GM12878 (cell line): ENCODE data around the gene VPS52. TPM values are rescaled to one million over a fixed set of nuclear protein-coding genes. Genes with fewer than 3 reads are reported as not detected.

ENCODE experiments used
- BACH1 ChIP-seq: fragments of 450-650 bp; IDR thresholded peaks from 2 replicates; pipeline ENCODE4 v1.6.1; 2017; ENCODE audit warnings: mild to moderate bottlenecking, borderline replicate concordance
- BHLHE40 ChIP-seq, 2 experiments: fragments of 450-650 bp in 1 of 2; IDR thresholded peaks; 2 replicates each; pipeline ENCODE4 v1.6.1; 2011 to 2017; ENCODE audit warnings: low read depth in 2 of 2, borderline replicate concordance in 1 of 2, improper control_type of control experiment in 1 of 2, low read length in 1 of 2, mild to moderate bottlenecking in 1 of 2
- CHD2 ChIP-seq: IDR thresholded peaks from 2 replicates; pipeline ENCODE4 v1.6.1; 2011; ENCODE audit warnings: low read depth, low read length, improper control_type of control experiment, borderline replicate concordance
- EGR1 ChIP-seq, 2 experiments: IDR thresholded peaks; 1 replicate in 1 of 2; 2 replicates in 1 of 2; pipeline ENCODE4 v1.6.1; 2011 to 2012; ENCODE audit warnings: low read depth in 2 of 2, low read length in 2 of 2, borderline replicate concordance in 1 of 2, mild to moderate bottlenecking in 1 of 2, moderate library complexity in 1 of 2
- ESRRA ChIP-seq: IDR thresholded peaks from 2 replicates; pipeline ENCODE4 v1.6.1; 2012; ENCODE audit warnings: mild to moderate bottlenecking, low read length, improper control_type of control experiment
- FOS ChIP-seq: IDR thresholded peaks from 3 replicates; pipeline ENCODE4 v1.6.1; 2011; ENCODE audit warnings: borderline replicate concordance; ENCODE audit not compliant: insufficient read length; ENCODE audit errors: extremely low read depth
- GATAD2B ChIP-seq: fragments of 450-650 bp; conservative IDR thresholded peaks from 2 replicates; pipeline ENCODE4 v1.6.1; 2017; ENCODE audit warnings: low read depth, mild to moderate bottlenecking, moderate library complexity
- HDGF ChIP-seq: fragments of 450-650 bp; IDR thresholded peaks from 2 replicates; pipeline ENCODE4 v1.6.1; 2016; ENCODE audit warnings: antibody characterized with exemption
- IRF4 ChIP-seq: IDR thresholded peaks from 2 replicates; pipeline ENCODE4 v1.6.1; 2011; ENCODE audit warnings: low read depth, low read length
- LARP7 ChIP-seq: fragments of 450-650 bp; IDR thresholded peaks from 2 replicates; pipeline ENCODE4 v1.6.1; 2017; ENCODE audit warnings: mild to moderate bottlenecking
- NBN ChIP-seq: fragments of 450-650 bp; IDR thresholded peaks from 2 replicates; pipeline ENCODE4 v1.6.1; 2016
- NR2C1 ChIP-seq: fragments of 450-650 bp; IDR thresholded peaks from 2 replicates; pipeline ENCODE4 v1.6.1; 2017; ENCODE audit warnings: antibody characterized with exemption, mild to moderate bottlenecking, moderate library complexity
- NR2F1 ChIP-seq: fragments of 450-650 bp; conservative IDR thresholded peaks from 2 replicates; pipeline ENCODE4 v1.6.1; 2017; ENCODE audit warnings: mild to moderate bottlenecking
- NRF1 ChIP-seq: conservative IDR thresholded peaks from 2 replicates; pipeline ENCODE4 v1.6.1; 2011; ENCODE audit warnings: mild to moderate bottlenecking, low read depth, low read length, improper control_type of control experiment
- POLR2A ChIP-seq: IDR thresholded peaks from 2 replicates; pipeline ENCODE4 v1.6.1; 2011; ENCODE audit warnings: low read depth, mild to moderate bottlenecking, low read length
- POLR2AphosphoS2 ChIP-seq: IDR thresholded peaks from 2 replicates; pipeline ENCODE4 v1.6.1; 2011; ENCODE audit warnings: low read depth, mild to moderate bottlenecking, low read length, improper control_type of control experiment, moderate library complexity
- POLR2AphosphoS5 ChIP-seq: IDR thresholded peaks from 2 replicates; pipeline ENCODE4 v1.6.1; 2011; ENCODE audit warnings: mild to moderate bottlenecking, low read length, inconsistent platforms
- RFX5 ChIP-seq: IDR thresholded peaks from 2 replicates; pipeline ENCODE4 v1.6.1; 2011; ENCODE audit warnings: low read depth, low read length, improper control_type of control experiment
- YY1 ChIP-seq: IDR thresholded peaks from 2 replicates; pipeline ENCODE4 v1.6.1; 2011; ENCODE audit warnings: low read depth, mild to moderate bottlenecking, low read length
- polyA plus RNA-seq, 11 experiments: library from polyadenylated mRNA; depleted of rRNA in 4 of 11; unstranded in 6 of 11; stranded (reverse) in 5 of 11; fragments of >200 nt; fragmentation: Nextera tagmentation in 4 of 11; fragmentation: Illumina TruSeq in 1 of 11; extraction: Ambion mirVana in 4 of 11; extraction: Trizol in 1 of 11; gene quantifications; 1 replicate in 1 of 11; 2 replicates in 10 of 11; pipeline versions ENCODE4 v1.2.1 to v1.2.3, GENCODE V29; 2011 to 2016; ENCODE audit warnings: inconsistent platforms in 2 of 11, missing spikeins in 2 of 11, low read depth in 1 of 11
- total RNA-seq, 4 experiments: library from RNA; depleted of rRNA in 3 of 4; stranded (reverse); fragments of >200 nt in 3 of 4; fragmentation: Illumina TruSeq in 1 of 4; extraction: Trizol in 1 of 4; gene quantifications; 2 replicates each; pipeline versions ENCODE4 v1.2.1 to v1.2.3, GENCODE V29; 2013 to 2021
- TF ChIP-seq, protein P1 (sequence below): fragments of 450-650 bp; IDR thresholded peaks from 2 replicates; pipeline ENCODE4 v1.6.1; 2017; ENCODE audit warnings: low read depth, mild to moderate bottlenecking, moderate library complexity
- TF ChIP-seq, protein P2 (sequence below): fragments of 150-350 bp; IDR thresholded peaks from 2 replicates; pipeline ENCODE4 v1.6.1; 2016; ENCODE audit warnings: low read depth, low read length
- TF ChIP-seq, protein P3 (sequence below): fragments of 450-650 bp; formaldehyde crosslinking; IDR thresholded peaks from 2 replicates; pipeline ENCODE4 v1.4.0; 2020; ENCODE audit warnings: mild to moderate bottlenecking, moderate library complexity

Gene VPS52
- total and polyA plus RNA-seq, 10 of the 15 experiments (the other 5 are each of a cell fraction or from before 2014, with no cell fraction given), result 11.3 to 52.7 (median 36.7) TPM

DNA sequence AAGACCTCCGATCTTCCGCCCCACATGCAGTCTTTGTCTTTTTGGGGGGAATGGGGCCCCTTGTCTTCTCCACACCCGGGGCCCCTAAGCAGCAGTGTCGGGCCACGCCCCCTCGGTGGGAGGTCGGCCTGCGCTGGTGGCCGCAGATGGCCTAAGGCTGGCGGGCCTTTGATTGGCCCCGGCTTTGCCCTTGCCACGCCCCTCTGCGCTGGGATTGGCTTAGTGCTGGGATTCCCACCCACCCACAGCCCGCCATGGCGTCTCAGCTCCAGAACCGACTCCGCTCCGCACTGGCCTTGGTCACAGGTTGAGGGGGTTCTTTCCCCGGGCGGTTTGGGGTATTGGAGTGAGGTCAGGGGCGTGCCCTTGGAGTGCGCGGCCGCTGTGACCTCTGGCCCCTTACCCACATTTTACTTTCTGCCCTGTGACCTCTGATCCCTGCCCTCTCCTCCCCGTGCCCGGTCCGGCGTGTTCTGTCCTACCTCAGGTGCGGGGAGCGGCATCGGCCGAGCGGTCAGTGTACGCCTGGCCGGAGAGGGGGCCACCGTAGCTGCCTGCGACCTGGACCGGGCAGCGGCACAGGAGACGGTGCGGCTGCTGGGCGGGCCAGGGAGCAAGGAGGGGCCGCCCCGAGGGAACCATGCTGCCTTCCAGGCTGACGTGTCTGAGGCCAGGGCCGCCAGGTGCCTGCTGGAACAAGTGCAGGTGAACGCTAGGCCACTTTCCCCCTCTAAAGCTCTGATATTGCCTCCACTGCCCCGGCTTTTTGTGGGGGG is 67.1 kb downstream of the VPS52 start, which contains the start of gene HSD17B8 (continued):
- TF ChIP-seq IRF4 (no peak), LARP7 (peak; percentile 10; the same call in 1 of the 2 replicates), EGR1 (IDR thresholded peaks at IDR 0.05; ENCODE audit: borderline replicate concordance in 1 of 2, low read depth in 2 of 2, low read length in 2 of 2) (0 out of 3 replicates have a peak, but pooled peaks of 1 of the 2 experiments have one; percentile 39), GATAD2B (no peak), HDGF (peak; percentile 59; the same call in 1 of the 2 replicates), NR2C1 (peak; percentile 91), NRF1 (0 out of 2 replicates have a peak, but pooled peaks have one; percentile 24), YY1 (peak; percentile 91), POLR2AphosphoS2 (peak; percentile 95), ESRRA (no peak), CHD2 (peak; percentile 8; the same call in 1 of the 2 replicates), FOS (peak; percentile 21), NR2F1 (peak; percentile 98), RFX5 (peak; percentile 67), POLR2A (peak; percentile 77), POLR2AphosphoS5 (peak; percentile 59; the same call in 1 of the 2 replicates), BACH1 (peak; percentile 41), BHLHE40 (IDR thresholded peaks at IDR 0.05; ENCODE audit: borderline replicate concordance in 1 of 2, low read depth in 2 of 2, low read length in 1 of 2) (peak in 1 of 2 experiments; percentile 27; a peak in 1 of 4 replicates), NBN (no peak)
- TF ChIP-seq, protein P1, sequence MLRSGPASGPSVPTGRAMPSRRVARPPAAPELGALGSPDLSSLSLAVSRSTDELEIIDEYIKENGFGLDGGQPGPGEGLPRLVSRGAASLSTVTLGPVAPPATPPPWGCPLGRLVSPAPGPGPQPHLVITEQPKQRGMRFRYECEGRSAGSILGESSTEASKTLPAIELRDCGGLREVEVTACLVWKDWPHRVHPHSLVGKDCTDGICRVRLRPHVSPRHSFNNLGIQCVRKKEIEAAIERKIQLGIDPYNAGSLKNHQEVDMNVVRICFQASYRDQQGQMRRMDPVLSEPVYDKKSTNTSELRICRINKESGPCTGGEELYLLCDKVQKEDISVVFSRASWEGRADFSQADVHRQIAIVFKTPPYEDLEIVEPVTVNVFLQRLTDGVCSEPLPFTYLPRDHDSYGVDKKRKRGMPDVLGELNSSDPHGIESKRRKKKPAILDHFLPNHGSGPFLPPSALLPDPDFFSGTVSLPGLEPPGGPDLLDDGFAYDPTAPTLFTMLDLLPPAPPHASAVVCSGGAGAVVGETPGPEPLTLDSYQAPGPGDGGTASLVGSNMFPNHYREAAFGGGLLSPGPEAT, result peak; percentile 55; the same call in 1 of the 2 replicates
- TF ChIP-seq, protein P2, sequence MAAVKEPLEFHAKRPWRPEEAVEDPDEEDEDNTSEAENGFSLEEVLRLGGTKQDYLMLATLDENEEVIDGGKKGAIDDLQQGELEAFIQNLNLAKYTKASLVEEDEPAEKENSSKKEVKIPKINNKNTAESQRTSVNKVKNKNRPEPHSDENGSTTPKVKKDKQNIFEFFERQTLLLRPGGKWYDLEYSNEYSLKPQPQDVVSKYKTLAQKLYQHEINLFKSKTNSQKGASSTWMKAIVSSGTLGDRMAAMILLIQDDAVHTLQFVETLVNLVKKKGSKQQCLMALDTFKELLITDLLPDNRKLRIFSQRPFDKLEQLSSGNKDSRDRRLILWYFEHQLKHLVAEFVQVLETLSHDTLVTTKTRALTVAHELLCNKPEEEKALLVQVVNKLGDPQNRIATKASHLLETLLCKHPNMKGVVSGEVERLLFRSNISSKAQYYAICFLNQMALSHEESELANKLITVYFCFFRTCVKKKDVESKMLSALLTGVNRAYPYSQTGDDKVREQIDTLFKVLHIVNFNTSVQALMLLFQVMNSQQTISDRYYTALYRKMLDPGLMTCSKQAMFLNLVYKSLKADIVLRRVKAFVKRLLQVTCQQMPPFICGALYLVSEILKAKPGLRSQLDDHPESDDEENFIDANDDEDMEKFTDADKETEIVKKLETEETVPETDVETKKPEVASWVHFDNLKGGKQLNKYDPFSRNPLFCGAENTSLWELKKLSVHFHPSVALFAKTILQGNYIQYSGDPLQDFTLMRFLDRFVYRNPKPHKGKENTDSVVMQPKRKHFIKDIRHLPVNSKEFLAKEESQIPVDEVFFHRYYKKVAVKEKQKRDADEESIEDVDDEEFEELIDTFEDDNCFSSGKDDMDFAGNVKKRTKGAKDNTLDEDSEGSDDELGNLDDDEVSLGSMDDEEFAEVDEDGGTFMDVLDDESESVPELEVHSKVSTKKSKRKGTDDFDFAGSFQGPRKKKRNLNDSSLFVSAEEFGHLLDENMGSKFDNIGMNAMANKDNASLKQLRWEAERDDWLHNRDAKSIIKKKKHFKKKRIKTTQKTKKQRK, result no peak
- TF ChIP-seq, protein P3, sequence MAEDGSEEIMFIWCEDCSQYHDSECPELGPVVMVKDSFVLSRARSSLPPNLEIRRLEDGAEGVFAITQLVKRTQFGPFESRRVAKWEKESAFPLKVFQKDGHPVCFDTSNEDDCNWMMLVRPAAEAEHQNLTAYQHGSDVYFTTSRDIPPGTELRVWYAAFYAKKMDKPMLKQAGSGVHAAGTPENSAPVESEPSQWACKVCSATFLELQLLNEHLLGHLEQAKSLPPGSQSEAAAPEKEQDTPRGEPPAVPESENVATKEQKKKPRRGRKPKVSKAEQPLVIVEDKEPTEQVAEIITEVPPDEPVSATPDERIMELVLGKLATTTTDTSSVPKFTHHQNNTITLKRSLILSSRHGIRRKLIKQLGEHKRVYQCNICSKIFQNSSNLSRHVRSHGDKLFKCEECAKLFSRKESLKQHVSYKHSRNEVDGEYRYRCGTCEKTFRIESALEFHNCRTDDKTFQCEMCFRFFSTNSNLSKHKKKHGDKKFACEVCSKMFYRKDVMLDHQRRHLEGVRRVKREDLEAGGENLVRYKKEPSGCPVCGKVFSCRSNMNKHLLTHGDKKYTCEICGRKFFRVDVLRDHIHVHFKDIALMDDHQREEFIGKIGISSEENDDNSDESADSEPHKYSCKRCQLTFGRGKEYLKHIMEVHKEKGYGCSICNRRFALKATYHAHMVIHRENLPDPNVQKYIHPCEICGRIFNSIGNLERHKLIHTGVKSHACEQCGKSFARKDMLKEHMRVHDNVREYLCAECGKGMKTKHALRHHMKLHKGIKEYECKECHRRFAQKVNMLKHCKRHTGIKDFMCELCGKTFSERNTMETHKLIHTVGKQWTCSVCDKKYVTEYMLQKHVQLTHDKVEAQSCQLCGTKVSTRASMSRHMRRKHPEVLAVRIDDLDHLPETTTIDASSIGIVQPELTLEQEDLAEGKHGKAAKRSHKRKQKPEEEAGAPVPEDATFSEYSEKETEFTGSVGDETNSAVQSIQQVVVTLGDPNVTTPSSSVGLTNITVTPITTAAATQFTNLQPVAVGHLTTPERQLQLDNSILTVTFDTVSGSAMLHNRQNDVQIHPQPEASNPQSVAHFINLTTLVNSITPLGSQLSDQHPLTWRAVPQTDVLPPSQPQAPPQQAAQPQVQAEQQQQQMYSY, result no peak
